CD4-positive, alpha-beta T cell (primary cell): ENCODE results near the gene TBCA. TPM values are rescaled to one million over a fixed set of nuclear protein-coding genes. Genes with fewer than 3 reads are reported as not detected.
A peak's percentile ranks its signal among the peaks of the same experiment; 100 is the strongest.

Experiments used
- ATAC-seq: fragments of 200-7000 bp; cut with Tn5 transposase; one replicate; pipeline ENCODE4 v1.10.0; 2022; ENCODE audit warnings: mild to moderate bottlenecking; ENCODE audit not compliant: poor library complexity
- CTCF ChIA-PET: fragments of 350-600 bp; sonication (Branson Sonifier 250); formaldehyde crosslinking; loops from one replicate; lab custom pipeline; 2021; ENCODE audit warnings: antibody characterized with exemption, inconsistent platforms; lab: Charles Lee
- POLR2A ChIA-PET: fragments of 350-600 bp; sonication (Branson Sonifier 250); formaldehyde crosslinking; loops from one replicate; lab custom pipeline; 2021; ENCODE audit warnings: antibody characterized with exemption, inconsistent platforms; lab: Charles Lee
- DNase-seq, 14 experiments: peaks; one replicate each; pipeline ENCODE4 v3.0.0-alpha.2; 2013 to 2020; ENCODE audit warnings: mixed read lengths in 2 of 14
- H3K27ac ChIP-seq, 2 donors: one replicate each; pipeline versions ENCODE4 v1.5.1 to v1.7.0; 2013; ENCODE audit warnings: low read length in 2 of 2, low read depth in 1 of 2, mild to moderate bottlenecking in 1 of 2
- H3K27me3 ChIP-seq, 2 experiments: 1 replicate in 1 of 2; 2 replicates in 1 of 2; pipeline versions ENCODE4 v1.6.1 to v1.7.0; 2013; ENCODE audit warnings: low read length in 2 of 2, control low read depth in 1 of 2, mild to moderate bottlenecking in 1 of 2, moderate library complexity in 1 of 2; ENCODE audit not compliant: insufficient read depth in 2 of 2, control insufficient read depth in 1 of 2
- H3K36me3 ChIP-seq: one replicate; pipeline ENCODE4 v1.6.1; 2013; ENCODE audit warnings: low read length, control low read depth; ENCODE audit not compliant: insufficient read depth
- H3K4me1 ChIP-seq: one replicate; pipeline ENCODE4 v1.6.1; 2013; ENCODE audit warnings: low read length, control low read depth; ENCODE audit not compliant: insufficient read depth
- H3K4me3 ChIP-seq: one replicate; pipeline ENCODE4 v1.5.1; 2013; ENCODE audit warnings: mild to moderate bottlenecking, low read length, moderate library complexity
- H3K9me3 ChIP-seq, 2 experiments: 1 replicate in 1 of 2; 2 replicates in 1 of 2; pipeline versions ENCODE4 v1.6.1 to v1.7.0; 2013; ENCODE audit warnings: low read length in 2 of 2, mild to moderate bottlenecking in 2 of 2, control low read depth in 1 of 2, moderate library complexity in 1 of 2; ENCODE audit not compliant: control insufficient read depth in 1 of 2, insufficient read depth in 1 of 2
- H3K27ac Mint-ChIP-seq: one replicate; pipeline ENCODE4 v1.8.0; 2020; ENCODE audit warnings: mixed read lengths
- H3K27me3 Mint-ChIP-seq: one replicate; pipeline ENCODE4 v1.8.0; 2021; ENCODE audit warnings: mixed read lengths
- H3K36me3 Mint-ChIP-seq: one replicate; pipeline ENCODE4 v1.8.0; 2021; ENCODE audit warnings: low read depth, mixed read lengths
- H3K4me1 Mint-ChIP-seq: one replicate; pipeline ENCODE4 v1.8.0; 2021; ENCODE audit warnings: low read depth, mixed read lengths
- H3K4me3 Mint-ChIP-seq: one replicate; pipeline ENCODE4 v1.8.0; 2020; ENCODE audit warnings: mild to moderate bottlenecking, mixed read lengths
- H3K9me3 Mint-ChIP-seq: one replicate; pipeline ENCODE4 v1.8.0; 2020; ENCODE audit warnings: mixed read lengths
- intact Hi-C, 2 experiments: fragments of 100-400 bp; cut with DNase I in 1 of 2; cut with micrococcal nuclease in 1 of 2; formaldehyde crosslinking; loops; one replicate each; pipeline versions ENCODE4 v1.15.1 to v1.9.0; 2023 to 2025; cut with DNase I, micrococcal nuclease
- total RNA-seq, 174 experiments: library from RNA in 2 of 174; stranded (reverse) in 2 of 174; gene quantifications; one replicate each; pipeline ENCODE4 v1.2.3 and lab custom pipeline; 2021 to 2026
- TF ChIP-seq, protein P1 (sequence below): fragments of 200-600 bp; IDR thresholded peaks from one replicate; pipeline ENCODE4 v1.8.0; 2022; ENCODE audit warnings: antibody characterized with exemption, mild to moderate bottlenecking

Gene TBCA
- total RNA-seq, 2 experiments from 2014 or later: 72.0 to 72.9 TPM

DNA sequence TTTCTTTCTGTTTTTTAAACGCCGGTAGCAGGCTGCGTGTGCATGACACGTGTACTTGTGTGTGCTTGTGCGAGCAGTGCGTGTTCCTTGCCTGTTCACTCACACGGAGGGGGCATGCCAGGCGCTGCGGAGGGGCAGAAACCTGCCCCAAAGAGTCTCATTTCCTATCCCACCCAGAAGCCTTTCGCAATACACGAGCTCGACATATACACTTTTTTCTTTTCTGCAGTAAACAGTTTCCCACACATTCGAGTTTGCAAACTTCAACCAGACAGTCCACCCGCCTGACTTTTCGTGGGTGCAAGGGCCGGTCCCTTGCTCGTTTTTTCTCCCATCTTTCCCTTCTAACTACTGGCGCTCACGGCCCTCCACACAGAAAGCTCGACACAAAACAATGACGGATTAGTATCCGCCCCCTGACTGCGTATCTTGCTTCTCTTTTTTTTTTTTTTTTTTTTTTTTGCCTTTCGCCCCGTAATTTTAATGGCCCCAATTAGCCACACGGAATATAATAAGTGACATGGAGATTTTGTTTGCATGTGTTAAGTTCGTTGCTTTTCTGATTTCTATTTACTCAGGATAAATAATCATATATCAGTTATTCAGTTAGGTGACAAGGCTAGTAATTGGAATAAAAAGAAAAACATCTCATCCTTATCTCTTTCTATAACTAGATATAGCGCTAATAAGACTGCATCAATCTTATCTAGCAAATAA is 132.3 kb downstream of the TBCA start:
- peaks cover 97% of the 10 kb centered on the region for H3K27me3 Mint-ChIP-seq
- CTCF ChIA-PET: interaction anchor here (0.7 kb wide), 1 partner anchor 11 kb away, joined by 4 read pairs; no protein-coding TSS in a partner anchor
- POLR2A ChIA-PET: no interaction called here
- H3K9me3 Mint-ChIP-seq: peaks cover 2% of the 10 kb centered on the region
- H3K27ac ChIP-seq: no peak overlapping the region
- DNase-seq: peak in 2 of 14 experiments; percentile 13 to 16
- no peaks in the 10 kb centered on the region for H3K36me3 Mint-ChIP-seq
- H3K27me3 ChIP-seq: peaks cover 80 to 85% of the 10 kb centered on the region in 2 experiments
- H3K9me3 ChIP-seq: peaks cover 17 to 51% of the 10 kb centered on the region in 2 experiments
- no peak overlapping the region for H3K27ac Mint-ChIP-seq
- H3K4me3 Mint-ChIP-seq: peak overlapping the region; percentile 47
- TF ChIP-seq, protein P1, sequence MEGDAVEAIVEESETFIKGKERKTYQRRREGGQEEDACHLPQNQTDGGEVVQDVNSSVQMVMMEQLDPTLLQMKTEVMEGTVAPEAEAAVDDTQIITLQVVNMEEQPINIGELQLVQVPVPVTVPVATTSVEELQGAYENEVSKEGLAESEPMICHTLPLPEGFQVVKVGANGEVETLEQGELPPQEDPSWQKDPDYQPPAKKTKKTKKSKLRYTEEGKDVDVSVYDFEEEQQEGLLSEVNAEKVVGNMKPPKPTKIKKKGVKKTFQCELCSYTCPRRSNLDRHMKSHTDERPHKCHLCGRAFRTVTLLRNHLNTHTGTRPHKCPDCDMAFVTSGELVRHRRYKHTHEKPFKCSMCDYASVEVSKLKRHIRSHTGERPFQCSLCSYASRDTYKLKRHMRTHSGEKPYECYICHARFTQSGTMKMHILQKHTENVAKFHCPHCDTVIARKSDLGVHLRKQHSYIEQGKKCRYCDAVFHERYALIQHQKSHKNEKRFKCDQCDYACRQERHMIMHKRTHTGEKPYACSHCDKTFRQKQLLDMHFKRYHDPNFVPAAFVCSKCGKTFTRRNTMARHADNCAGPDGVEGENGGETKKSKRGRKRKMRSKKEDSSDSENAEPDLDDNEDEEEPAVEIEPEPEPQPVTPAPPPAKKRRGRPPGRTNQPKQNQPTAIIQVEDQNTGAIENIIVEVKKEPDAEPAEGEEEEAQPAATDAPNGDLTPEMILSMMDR: no peak
- no peak overlapping the region for H3K4me3 ChIP-seq
- H3K4me1 ChIP-seq: peaks cover 29% of the 10 kb centered on the region
- intact Hi-C loops: loop anchor here in 1 of 2 experiments (2.0 kb wide), 1 partner anchor 17 kb away; no protein-coding TSS in a partner anchor
- H3K4me1 Mint-ChIP-seq: peaks cover 30% of the 10 kb centered on the region
- ATAC-seq: no peak
- no peaks in the 10 kb centered on the region for H3K36me3 ChIP-seq

DNA sequence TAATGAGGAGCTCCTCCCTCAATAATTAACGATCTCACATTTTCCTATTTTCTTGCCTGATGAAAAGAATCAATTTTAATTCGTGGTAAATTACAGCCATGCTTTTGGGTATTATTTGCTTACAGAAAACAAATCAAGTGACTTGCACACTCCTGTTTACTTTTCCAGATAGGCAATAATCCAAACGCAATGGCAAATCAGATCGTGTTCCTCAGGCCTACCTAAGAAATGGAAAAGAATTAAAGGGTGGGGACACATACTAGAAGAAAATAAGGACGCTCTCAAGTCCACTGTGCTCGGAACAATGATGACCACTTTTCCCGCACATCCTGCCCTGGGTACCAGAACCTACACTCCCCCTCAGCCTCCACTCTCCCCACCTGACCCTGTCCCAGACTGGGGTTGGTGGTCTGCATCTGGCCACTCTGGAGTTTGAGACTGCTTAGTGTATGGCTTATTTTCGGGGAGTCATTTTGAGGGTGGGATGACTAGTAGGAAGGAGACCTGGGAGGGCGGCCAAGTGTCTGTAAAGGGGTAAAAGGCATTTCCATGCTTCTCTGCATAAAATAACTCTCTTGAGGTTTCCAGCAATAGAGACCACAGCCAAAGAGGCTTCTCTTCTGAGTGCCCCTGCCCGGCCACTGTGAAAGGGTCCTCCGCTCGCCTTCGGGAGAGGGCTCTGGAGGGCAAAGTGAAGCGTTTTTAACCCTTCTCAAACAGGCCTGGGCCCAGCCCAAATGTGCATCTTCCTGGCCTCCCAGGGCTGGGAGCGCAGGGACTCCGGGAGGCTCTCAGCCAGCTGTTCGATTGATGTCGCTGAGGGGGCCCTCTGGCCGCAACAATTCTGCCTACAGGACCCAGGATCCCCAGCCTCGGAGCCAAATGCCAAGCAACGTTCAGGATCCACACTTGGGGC is 133.1 kb downstream of the TBCA start:
- no peak overlapping the region for H3K27ac ChIP-seq
- Mint-ChIP-seq H3K27ac (no peak overlapping the region), H3K9me3 (peaks cover 2% of the 10 kb centered on the region), H3K27me3 (peaks cover 97% of the 10 kb centered on the region), H3K4me1 (peaks cover 31% of the 10 kb centered on the region), H3K36me3 (no peaks in the 10 kb centered on the region), H3K4me3 (no peak overlapping the region)
- intact Hi-C loops: loop anchor here in 1 of 2 experiments (2.0 kb wide), 1 partner anchor 16 kb away; no protein-coding TSS in a partner anchor
- no peak overlapping the region for H3K4me3 ChIP-seq
- DNase-seq: peak in 1 of 14 experiments; percentile 5
- H3K9me3 ChIP-seq: peaks cover 19 to 58% of the 10 kb centered on the region in 2 experiments
- ATAC-seq: no peak
- peaks cover 81 to 90% of the 10 kb centered on the region in 2 experiments for H3K27me3 ChIP-seq
- H3K4me1 ChIP-seq: peaks cover 35% of the 10 kb centered on the region
- TF ChIP-seq, protein P1: no peak
- ChIA-PET POLR2A (no interaction called here), CTCF (interaction anchor here (0.7 kb wide), 1 partner anchor 10 kb away, joined by 4 read pairs; no protein-coding TSS in a partner anchor)
- no peaks in the 10 kb centered on the region for H3K36me3 ChIP-seq

DNA sequence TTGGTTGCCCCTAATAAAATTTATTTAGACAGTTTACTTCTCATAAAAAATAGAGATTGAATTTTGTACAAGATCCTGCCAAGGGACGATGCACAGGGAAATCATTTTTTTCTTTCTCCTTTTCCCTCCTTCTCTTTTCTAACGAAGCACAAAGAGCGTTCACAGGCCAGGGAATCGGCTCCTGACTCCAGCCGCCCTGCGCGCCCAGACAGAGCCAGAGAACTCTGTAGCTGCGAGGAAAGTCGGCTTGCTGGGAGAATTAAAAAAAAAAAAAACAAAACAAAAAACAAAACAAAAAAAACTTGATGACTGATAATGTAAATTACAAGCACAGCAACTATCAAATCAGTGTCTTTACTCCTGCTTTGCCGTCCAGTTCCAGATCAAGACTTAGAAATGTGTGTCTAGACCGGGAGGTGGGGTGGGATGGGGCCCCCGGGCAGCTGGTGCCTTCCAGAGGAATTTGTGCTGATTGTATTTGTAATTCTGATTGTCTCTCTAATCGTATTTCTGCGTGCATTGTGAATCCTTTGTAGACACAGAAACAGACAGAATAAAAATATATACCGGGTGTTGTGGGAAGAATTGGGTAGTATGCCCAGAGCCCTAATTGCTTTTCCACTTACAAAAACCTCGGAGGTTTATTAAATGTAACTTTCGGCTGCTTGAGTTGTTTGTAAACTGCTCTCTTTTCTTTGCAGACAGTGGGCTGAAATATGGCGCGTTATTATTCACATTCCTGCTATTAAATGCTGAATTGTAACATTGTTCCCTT is 134.0 kb downstream of the TBCA start:
- H3K9me3 ChIP-seq: peaks cover 24 to 65% of the 10 kb centered on the region in 2 experiments
- H3K27ac Mint-ChIP-seq: peak overlapping the region; percentile 14
- no peak for DNase-seq
- no peaks in the 10 kb centered on the region for H3K36me3 ChIP-seq
- peaks cover 39% of the 10 kb centered on the region for H3K4me1 ChIP-seq
- CTCF ChIA-PET: no interaction called here
- peaks cover 39% of the 10 kb centered on the region for H3K4me1 Mint-ChIP-seq
- H3K4me3 Mint-ChIP-seq: no peak overlapping the region
- H3K27me3 Mint-ChIP-seq: peaks cover 98% of the 10 kb centered on the region
- H3K36me3 Mint-ChIP-seq: peaks cover 4% of the 10 kb centered on the region
- intact Hi-C loops: loop anchor here in 1 of 2 experiments (2.0 kb wide), 1 partner anchor 15 kb away; no protein-coding TSS in a partner anchor
- peaks cover 2% of the 10 kb centered on the region for H3K9me3 Mint-ChIP-seq
- H3K27ac ChIP-seq: no peak overlapping the region
- POLR2A ChIA-PET: no interaction called here
- TF ChIP-seq, protein P1: no peak
- H3K4me3 ChIP-seq: no peak overlapping the region
- H3K27me3 ChIP-seq: peaks cover 82 to 94% of the 10 kb centered on the region in 2 experiments
- no peak for ATAC-seq
